HG03196 (cell line): Measurements from ENCODE around the gene JAML.

Experiments
- ATAC-seq: cut with Tn5 transposase; IDR thresholded peaks from one replicate; pipeline ENCODE4 v1.9.1; 2021; ENCODE audit not compliant: unreplicated experiment

The JAML gene

GRCh38 chr11:118149493-118149892, 75.3 kb downstream of the JAML start:
- ATAC-seq, result no peak

- no peak for ATAC-seq
These were observed 76.0 kb downstream of the JAML start for GRCh38 chr11:118148856-118149255.

DNA sequence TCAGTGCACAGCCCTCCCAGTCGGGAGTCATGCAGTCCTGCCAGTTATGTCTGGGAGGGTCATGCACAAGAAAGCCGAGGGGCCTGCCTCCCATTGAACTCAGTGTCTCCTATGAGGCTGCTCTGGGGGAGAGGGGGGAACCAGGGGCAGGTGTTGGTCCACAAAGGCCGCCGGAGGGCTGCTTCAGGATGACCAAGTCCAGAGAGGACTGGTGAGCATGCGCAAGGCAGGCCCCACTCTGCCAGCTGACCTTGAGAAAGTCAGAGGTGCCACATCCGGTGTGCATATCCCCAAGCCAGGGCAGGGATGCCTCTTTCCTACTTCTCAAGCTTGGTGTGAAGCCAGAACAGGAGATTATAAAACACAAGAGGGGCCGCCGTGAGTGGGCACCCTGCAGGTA, 76.6 kb downstream of the JAML start:
- ATAC-seq, result no peak

DNA sequence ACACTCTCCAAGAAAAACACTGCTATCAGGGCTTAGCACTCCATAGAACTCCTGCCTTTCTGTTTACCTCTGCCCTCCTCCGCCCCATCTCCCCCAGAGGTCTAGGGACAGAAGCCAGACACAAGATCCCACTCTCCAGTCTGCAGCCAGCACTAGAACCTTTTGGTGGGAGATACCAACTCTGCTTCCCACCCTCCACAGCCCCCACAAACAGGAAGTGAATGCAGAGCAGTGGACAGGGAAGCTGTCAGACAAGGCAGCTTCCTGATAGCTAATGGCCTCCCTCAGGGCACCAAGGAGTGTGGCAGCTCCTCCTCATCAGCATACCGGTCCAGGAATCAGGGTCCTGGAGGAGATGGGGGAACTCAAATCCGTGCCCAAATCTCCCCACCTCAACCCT, 77.3 kb downstream of the JAML start:
- ATAC-seq, result no peak

DNA sequence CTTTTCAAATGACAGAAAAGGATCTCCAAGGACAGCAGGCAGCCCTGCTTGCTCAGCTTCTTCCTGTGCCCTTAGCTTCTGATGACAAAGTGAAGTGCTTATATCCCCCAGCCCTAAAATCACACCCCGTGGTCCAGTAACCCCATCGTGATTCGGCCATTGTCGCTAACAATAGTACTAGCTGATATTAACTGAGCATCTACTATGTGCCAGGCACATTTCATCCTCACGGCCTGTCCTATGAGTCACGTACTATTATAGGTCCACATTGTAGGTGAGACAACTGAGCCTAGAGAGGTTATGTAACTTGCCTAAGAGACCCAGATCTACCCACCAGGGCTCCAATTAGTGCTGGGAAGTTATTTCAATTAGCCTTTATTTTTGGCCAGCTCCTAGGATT, 78.3 kb downstream of the JAML start:
- no peak for ATAC-seq

GRCh38 chr11:118145285-118146227, 79.3 kb downstream of the JAML start:
- peak; percentile 74 for ATAC-seq

GRCh38 chr11:118144301-118145268, 80.2 kb downstream of the JAML start:
- ATAC-seq, result peak; percentile 5
